PC-3 (cell line): Measurements from ENCODE around the gene ZCWPW1.

Experiments
- CTCF ChIP-seq: fragments of 300-600 bp; sonication (generic); conservative IDR thresholded peaks from 2 replicates; pipeline ENCODE4 v1.5.1; 2017; ENCODE audit warnings: antibody characterized with exemption, low read depth, mild to moderate bottlenecking, low read length
- EZH2 ChIP-seq: fragments of 300-600 bp; sonication (generic); IDR thresholded peaks from one replicate; pipeline ENCODE4 v1.6.1; 2017; ENCODE audit warnings: antibody characterized with exemption, mild to moderate bottlenecking, low read length; ENCODE audit not compliant: unreplicated experiment

GRCh38 chr7:100364480-100364879 is 64.0 kb downstream of the ZCWPW1 start:
- no peak for TF ChIP-seq CTCF
- no peak for TF ChIP-seq EZH2
